Measurements from ENCODE around the gene BSCL2.
"Not testable (repeated sequence)": the region's sequence is repeated elsewhere in the genome, so short reads cannot be mapped to it uniquely, and the experiment has no call there.

BSCL2 gene

GRCh38 chr11:62687508-62688396, 19.5 kb downstream of the BSCL2 start:
- DNase-seq (ENCODE audit: low spot score), result no peak

- no peak for DNase-seq (ENCODE audit: low spot score)
These were observed 24.7 kb downstream of the BSCL2 start for GRCh38 chr11:62682518-62682917.

GRCh38 chr11:62680825-62681240, 26.4 kb downstream of the BSCL2 start:
- peak; percentile 80 for DNase-seq (ENCODE audit: low spot score)

GRCh38 chr11:62678770-62679696, 28.2 kb downstream of the BSCL2 start, which contains the start of gene UBXN1:
UBXN1 (minus strand) TSS chr11:62679073; CDS start chr11:62678923, 150 bp downstream.
- DNase-seq (ENCODE audit: low spot score), result peak; percentile 94

GRCh38 chr11:62678433-62678769, 28.8 kb downstream of the BSCL2 start:
- DNase-seq (ENCODE audit: low spot score), result no peak

- DNase-seq (ENCODE audit: low spot score), result no peak
These were observed 29.5 kb downstream of the BSCL2 start for GRCh38 chr11:62677714-62678113.

- DNase-seq (ENCODE audit: low spot score), result no peak
These were observed 30.1 kb downstream of the BSCL2 start for GRCh38 chr11:62677156-62677555.

- DNase-seq (ENCODE audit: low spot score), result no peak
These were observed 30.5 kb downstream of the BSCL2 start for GRCh38 chr11:62676698-62677097.

- DNase-seq (ENCODE audit: low spot score), result not testable (repeated sequence)
These were observed 31.8 kb downstream of the BSCL2 start for GRCh38 chr11:62675415-62675814.

- no peak for DNase-seq (ENCODE audit: low spot score)
These were observed 34.1 kb downstream of the BSCL2 start for GRCh38 chr11:62673196-62673525.

- peak; percentile 84 for DNase-seq (ENCODE audit: low spot score)
These were observed 35.4 kb downstream of the BSCL2 start, which contains the start of the genes LBHD1 and UQCC3 for GRCh38 chr11:62671608-62672389. LBHD1 (minus strand) TSS chr11:62672267; CDS start chr11:62670031, 2,236 bp downstream. UQCC3 (plus strand) TSS chr11:62671673; CDS start chr11:62671746, 73 bp downstream.

GRCh38 chr11:62671236-62671607, 36.0 kb downstream of the BSCL2 start:
- no peak for DNase-seq (ENCODE audit: low spot score)

- no peak for DNase-seq (ENCODE audit: low spot score)
These were observed 37.6 kb downstream of the BSCL2 start for GRCh38 chr11:62669420-62670161.

- no peak for DNase-seq (ENCODE audit: low spot score)
These were observed 39.8 kb downstream of the BSCL2 start for GRCh38 chr11:62667460-62667859.

- DNase-seq (ENCODE audit: low spot score), result no peak
These were observed 40.8 kb downstream of the BSCL2 start for GRCh38 chr11:62666259-62666926.

- DNase-seq (ENCODE audit: low spot score), result no peak
These were observed 41.5 kb downstream of the BSCL2 start for GRCh38 chr11:62665599-62666258.

- peak; percentile 95 for DNase-seq (ENCODE audit: low spot score)
These were observed 42.1 kb downstream of the BSCL2 start, which contains the start of the genes C11orf98 and CSKMT for GRCh38 chr11:62665075-62665598. C11orf98 (minus strand) TSS chr11:62665210; CDS start chr11:62665169, 41 bp downstream. CSKMT (plus strand) TSS chr11:62665312; CDS start chr11:62665880, 568 bp downstream.

GRCh38 chr11:62664405-62665074, 42.7 kb downstream of the BSCL2 start:
- peak; percentile 73 for DNase-seq (ENCODE audit: low spot score)

All from HuH-7.5 (cell line).